Activated naive CD4-positive, alpha-beta T cell treated with anti-CD3 and anti-CD28 coated beads, Interleukin-2, amount 10 ng/mL, durations not matched to agents 7 days and 5 days (primary cell): ENCODE measurements around the gene LEO1.

Experiments used
- CTCF ChIA-PET: fragments of 350-600 bp; sonication (Branson Sonifier 250); formaldehyde crosslinking; loops from one replicate; lab custom pipeline; 2021; ENCODE audit warnings: antibody characterized with exemption; lab: Charles Lee
- DNase-seq: peaks from one replicate; pipeline ENCODE4 v3.0.0-alpha.2; 2020
- H3K27ac Mint-ChIP-seq: one replicate; pipeline ENCODE4 v1.8.0; 2021; ENCODE audit warnings: mild to moderate bottlenecking, moderate library complexity, mixed read lengths
- H3K27me3 Mint-ChIP-seq: one replicate; pipeline ENCODE4 v1.8.0; 2021; ENCODE audit warnings: mild to moderate bottlenecking, mixed read lengths
- H3K36me3 Mint-ChIP-seq: one replicate; pipeline ENCODE4 v1.8.0; 2021; ENCODE audit warnings: mixed read lengths
- H3K4me1 Mint-ChIP-seq: one replicate; pipeline ENCODE4 v1.8.0; 2021; ENCODE audit warnings: mixed read lengths
- H3K4me3 Mint-ChIP-seq: one replicate; pipeline ENCODE4 v1.8.0; 2021; ENCODE audit warnings: mild to moderate bottlenecking, moderate library complexity, mixed read lengths
- H3K9me3 Mint-ChIP-seq: one replicate; pipeline ENCODE4 v1.8.0; 2021; ENCODE audit warnings: mixed read lengths

The LEO1 gene

DNA sequence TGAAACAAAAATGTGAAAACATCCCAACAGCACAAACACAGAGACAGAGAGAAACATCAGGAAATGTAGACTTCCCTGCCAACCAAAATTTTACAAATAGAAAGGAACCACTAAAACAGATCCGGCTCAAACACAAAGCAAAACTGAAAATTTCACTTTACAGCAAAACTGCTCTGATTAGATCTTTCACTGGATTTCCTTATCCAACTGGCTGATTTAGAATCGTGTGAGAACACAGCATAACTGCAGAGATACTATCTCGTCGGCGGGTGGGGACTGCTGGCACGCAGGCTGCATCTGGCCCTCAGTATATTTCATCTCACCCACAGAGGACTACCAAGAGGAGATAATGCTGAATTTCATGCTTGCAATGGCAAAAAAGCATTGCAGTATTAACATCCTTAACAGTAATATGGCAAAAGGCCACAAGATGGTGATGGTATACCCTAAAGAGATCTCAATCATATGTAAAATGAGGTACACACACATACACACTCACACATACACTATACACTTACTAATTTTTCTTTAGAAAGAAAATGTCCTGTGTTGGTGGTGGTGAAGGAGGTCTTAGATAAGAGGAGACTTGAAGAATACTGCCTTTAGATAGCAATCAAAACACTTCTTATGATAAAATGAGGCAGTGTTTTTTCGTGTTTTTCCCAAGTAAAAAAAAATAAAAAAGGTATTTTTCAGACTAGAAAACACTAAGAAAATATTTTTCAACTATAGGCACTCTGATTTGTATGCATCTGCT, 10.6 kb upstream of the LEO1 start:
- H3K27me3 Mint-ChIP-seq, result peaks cover 6% of the 10 kb centered on the region
- H3K9me3 Mint-ChIP-seq, result no peaks in the 10 kb centered on the region
- peak; percentile 80 for DNase-seq
- H3K36me3 Mint-ChIP-seq, result no peaks in the 10 kb centered on the region
- H3K27ac Mint-ChIP-seq, result peak overlapping the region; percentile 93
- CTCF ChIA-PET, result interaction anchor here (1.1 to 3.4 kb wide), 5 partner anchors 10 to 158 kb away, joined by 3 to 39 read pairs (median 12); partner anchors contain the start of gene LEO1
- H3K4me3 Mint-ChIP-seq, result peak overlapping the region; percentile 70
- H3K4me1 Mint-ChIP-seq, result peaks cover 17% of the 10 kb centered on the region

DNA sequence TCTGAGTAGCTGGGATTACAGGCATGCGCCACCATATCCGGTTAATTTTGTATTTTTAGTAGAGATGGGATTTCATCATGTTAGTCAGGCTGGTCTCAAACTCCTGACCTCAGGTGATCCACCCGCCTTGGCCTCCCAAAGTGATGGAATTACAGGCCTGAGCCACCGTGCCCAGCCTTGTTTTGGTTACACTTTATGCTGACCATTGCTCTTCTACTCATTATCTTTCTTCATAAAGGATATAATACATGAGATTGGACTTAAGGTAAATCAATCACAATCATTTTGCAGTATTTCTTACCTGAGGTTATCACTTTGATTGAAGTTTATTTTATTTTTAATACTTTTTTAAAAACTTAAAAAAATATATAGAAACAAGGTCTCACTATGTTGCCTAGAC, 2.2 kb upstream of the LEO1 start:
- Mint-ChIP-seq H3K27me3 (peaks cover 5% of the 10 kb centered on the region), H3K4me1 (peaks cover 27% of the 10 kb centered on the region), H3K4me3 (no peak overlapping the region), H3K36me3 (peaks cover 10% of the 10 kb centered on the region), H3K27ac (no peak overlapping the region), H3K9me3 (no peaks in the 10 kb centered on the region)
- no peak for DNase-seq
- CTCF ChIA-PET, result interaction anchor here (1.5 kb wide), 1 partner anchor 105 kb away, joined by 5 read pairs; no protein-coding TSS in a partner anchor

DNA sequence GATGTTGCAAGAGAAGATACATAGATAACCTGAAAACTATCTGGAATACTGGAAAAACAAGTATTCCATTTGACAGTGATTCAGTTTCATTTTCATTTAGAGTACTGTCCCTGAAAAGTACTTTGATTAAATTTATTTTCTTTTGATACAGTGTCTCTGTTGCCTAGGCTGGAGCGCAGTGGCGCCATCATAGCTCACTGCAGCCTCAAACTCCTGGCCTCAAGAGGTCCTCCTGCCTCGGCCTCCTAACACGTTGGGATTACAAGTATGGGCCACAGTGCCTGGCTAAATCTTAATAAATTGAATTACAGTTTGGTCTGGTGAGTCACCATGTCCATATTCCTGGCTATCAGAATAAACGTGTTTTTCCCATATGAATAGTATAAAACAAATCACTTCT, 1.6 kb upstream of the LEO1 start:
- peak overlapping the region; percentile 71 for H3K27ac Mint-ChIP-seq
- CTCF ChIA-PET, result interaction anchor here (0.6 to 2.2 kb wide), 4 partner anchors 8 to 260 kb away, joined by 3 to 12 read pairs (median 6); no protein-coding TSS in a partner anchor
- DNase-seq, result no peak
- peaks cover 11% of the 10 kb centered on the region for H3K36me3 Mint-ChIP-seq
- peaks cover 27% of the 10 kb centered on the region for H3K4me1 Mint-ChIP-seq
- H3K4me3 Mint-ChIP-seq, result no peak overlapping the region
- H3K9me3 Mint-ChIP-seq, result no peaks in the 10 kb centered on the region
- peaks cover 5% of the 10 kb centered on the region for H3K27me3 Mint-ChIP-seq

DNA sequence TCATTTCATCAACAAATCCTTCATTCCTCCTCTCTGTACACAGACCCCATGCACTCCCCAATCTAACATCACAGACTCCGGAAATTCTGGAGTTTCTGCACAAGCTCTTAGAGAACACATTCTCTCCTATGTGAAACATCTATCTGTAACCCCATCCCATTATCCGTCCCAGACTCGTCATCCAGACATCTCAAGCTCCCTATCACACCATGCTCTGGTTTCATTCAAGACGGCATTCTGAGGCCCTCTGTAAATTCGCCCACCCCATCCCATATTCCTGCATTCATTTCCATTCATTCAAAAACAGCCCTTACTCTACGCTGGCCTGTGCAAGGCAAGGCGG, 575 bp downstream of the LEO1 start:
- CTCF ChIA-PET, result interaction anchor here (0.9 to 2.2 kb wide), 6 partner anchors 10 to 237 kb away, joined by 3 to 12 read pairs (median 4); no protein-coding TSS in a partner anchor
- peaks cover 5% of the 10 kb centered on the region for H3K27me3 Mint-ChIP-seq
- peaks cover 9% of the 10 kb centered on the region for H3K9me3 Mint-ChIP-seq
- H3K36me3 Mint-ChIP-seq, result peaks cover 27% of the 10 kb centered on the region
- peak overlapping the region; percentile 95 for H3K4me3 Mint-ChIP-seq
- no peak for DNase-seq
- peak overlapping the region; percentile 93 for H3K27ac Mint-ChIP-seq
- H3K4me1 Mint-ChIP-seq, result peaks cover 28% of the 10 kb centered on the region

DNA sequence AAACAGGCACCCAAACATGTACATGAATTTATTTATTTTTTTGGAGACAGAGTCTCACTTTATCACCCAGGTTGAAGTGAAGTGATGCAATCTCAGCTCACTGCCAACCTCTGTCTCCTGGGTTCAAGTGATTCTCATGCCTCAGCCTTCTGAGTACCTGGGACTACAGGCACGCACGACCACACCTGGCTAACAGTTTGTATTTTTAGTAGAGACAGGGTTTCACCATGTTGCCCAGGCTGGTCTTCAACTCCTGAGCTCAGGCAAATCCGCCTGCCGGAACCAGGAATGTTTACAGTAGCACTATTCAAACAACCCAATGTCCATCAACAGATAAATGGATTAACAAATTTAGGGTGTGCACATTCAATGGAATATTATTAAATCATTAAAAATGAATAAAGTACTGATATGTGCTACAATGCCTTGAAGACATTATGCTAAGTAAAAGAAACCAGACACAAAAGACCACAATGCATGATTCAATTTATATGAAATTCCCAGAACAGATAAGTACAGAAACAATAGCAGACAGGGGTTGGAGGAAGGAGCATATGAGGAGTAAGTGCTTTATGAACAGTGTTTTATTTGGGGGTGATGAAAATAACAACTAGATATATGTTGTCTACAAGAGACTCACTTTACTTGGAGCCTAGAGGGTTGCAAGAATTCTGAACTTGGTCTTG, 1.3 kb downstream of the LEO1 start:
- DNase-seq, result no peak
- CTCF ChIA-PET, result interaction anchor here (1.0 to 1.4 kb wide), 3 partner anchors 14 to 238 kb away, joined by 3 to 4 read pairs (median 3); no protein-coding TSS in a partner anchor
- peak overlapping the region; percentile 93 for H3K27ac Mint-ChIP-seq
- peaks cover 34% of the 10 kb centered on the region for H3K36me3 Mint-ChIP-seq
- peaks cover 5% of the 10 kb centered on the region for H3K27me3 Mint-ChIP-seq
- H3K9me3 Mint-ChIP-seq, result peaks cover 9% of the 10 kb centered on the region
- H3K4me1 Mint-ChIP-seq, result peaks cover 32% of the 10 kb centered on the region
- peak overlapping the region; percentile 95 for H3K4me3 Mint-ChIP-seq

DNA sequence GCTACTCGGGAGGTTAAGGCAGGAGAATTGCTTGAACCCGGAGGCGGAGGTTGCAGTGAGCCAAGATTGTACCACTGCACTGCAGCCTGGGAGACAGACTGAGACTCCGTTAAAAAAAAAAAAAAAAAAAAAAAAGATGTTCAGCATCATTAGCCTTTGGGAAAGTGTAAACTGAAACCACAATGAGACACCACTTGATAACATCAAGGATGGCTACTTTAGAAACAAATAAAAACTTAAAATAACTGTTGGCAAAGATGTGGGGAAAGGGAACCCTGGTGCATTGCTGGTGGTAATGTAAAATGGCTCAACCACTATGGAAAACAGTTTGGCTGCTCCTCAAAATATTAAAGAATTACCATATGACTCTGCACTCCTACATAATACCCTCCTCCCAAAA, 1.9 kb downstream of the LEO1 start:
- Mint-ChIP-seq H3K9me3 (peaks cover 9% of the 10 kb centered on the region), H3K36me3 (peaks cover 38% of the 10 kb centered on the region), H3K4me1 (peaks cover 33% of the 10 kb centered on the region), H3K27me3 (peaks cover 5% of the 10 kb centered on the region), H3K4me3 (peak overlapping the region; percentile 24), H3K27ac (no peak overlapping the region)
- CTCF ChIA-PET, result interaction anchor here (1.4 kb wide), 1 partner anchor 64 kb away, joined by 3 read pairs; no protein-coding TSS in a partner anchor
- no peak for DNase-seq

DNA sequence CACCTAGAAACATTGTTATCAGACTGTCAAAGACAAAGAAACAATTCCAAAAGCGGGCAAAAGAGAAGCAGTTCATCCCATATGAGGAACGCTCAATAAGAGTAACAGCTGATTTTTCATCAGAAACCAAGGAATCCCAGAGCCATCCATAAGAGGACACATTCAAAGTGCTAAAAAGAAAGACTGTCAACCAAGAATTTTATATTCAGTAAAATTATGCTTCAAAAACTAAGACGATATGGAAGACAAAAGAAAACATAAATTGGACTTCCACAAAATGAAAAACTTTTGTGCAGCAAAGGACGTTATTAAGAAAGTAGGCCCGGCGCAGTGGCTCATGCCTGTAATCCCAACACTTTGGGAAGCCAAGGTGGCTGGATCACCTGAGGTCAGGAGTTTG, 4.0 kb downstream of the LEO1 start:
- CTCF ChIA-PET, result no interaction called here
- Mint-ChIP-seq H3K9me3 (peaks cover 9% of the 10 kb centered on the region), H3K27ac (no peak overlapping the region), H3K4me3 (no peak overlapping the region), H3K36me3 (peaks cover 49% of the 10 kb centered on the region), H3K4me1 (peaks cover 30% of the 10 kb centered on the region), H3K27me3 (peaks cover 5% of the 10 kb centered on the region)
- DNase-seq, result no peak

DNA sequence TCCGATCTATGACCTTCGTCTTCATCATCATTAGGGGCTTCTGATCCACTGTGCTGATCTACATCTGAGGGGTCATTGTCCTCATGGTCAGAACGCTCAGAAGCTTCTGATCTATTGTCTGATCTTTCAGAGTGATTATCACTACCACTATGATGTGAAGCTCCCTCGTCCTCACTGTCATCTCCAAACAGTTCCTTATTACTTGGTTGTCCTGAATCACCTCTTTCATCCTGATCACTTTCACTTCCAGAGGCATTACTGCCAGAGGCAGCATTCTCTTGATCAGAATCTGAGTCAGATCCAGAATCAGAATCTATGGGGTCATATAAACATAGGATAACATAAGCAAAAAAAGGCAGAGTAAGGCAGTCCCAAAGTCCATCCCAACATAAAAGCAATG, 5.4 kb downstream of the LEO1 start:
- Mint-ChIP-seq H3K9me3 (peaks cover 9% of the 10 kb centered on the region), H3K27ac (no peak overlapping the region), H3K4me1 (peaks cover 25% of the 10 kb centered on the region), H3K4me3 (no peak overlapping the region), H3K27me3 (no peaks in the 10 kb centered on the region), H3K36me3 (peaks cover 54% of the 10 kb centered on the region)
- no peak for DNase-seq
- CTCF ChIA-PET, result interaction anchor here (0.7 to 0.8 kb wide), 2 partner anchors 18 to 55 kb away, joined by 3 read pairs; no protein-coding TSS in a partner anchor

DNA sequence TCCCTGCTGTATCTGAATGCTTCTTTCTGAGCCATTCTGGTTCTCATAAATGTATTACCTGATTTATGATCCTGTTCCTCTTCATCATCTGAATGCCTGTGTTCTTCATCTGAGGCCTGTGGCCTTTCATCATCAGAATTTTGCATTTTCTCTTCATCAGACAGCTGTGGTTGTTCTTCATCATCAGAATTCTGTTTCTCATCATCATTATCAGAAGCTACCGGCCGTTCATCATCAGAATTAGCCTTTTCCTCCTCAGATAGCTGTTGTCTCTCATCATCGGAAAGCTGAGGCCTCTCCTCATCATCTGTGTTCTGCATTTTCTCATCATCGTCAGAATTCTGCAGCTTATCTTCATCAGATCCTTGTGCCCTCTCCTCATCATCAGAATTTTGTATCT, 5.9 kb downstream of the LEO1 start:
- Mint-ChIP-seq H3K9me3 (peaks cover 9% of the 10 kb centered on the region), H3K27me3 (no peaks in the 10 kb centered on the region), H3K4me3 (no peak overlapping the region), H3K27ac (no peak overlapping the region), H3K4me1 (peaks cover 20% of the 10 kb centered on the region), H3K36me3 (peaks cover 53% of the 10 kb centered on the region)
- DNase-seq, result no peak
- CTCF ChIA-PET, result interaction anchor here (0.7 to 0.8 kb wide), 2 partner anchors 19 to 54 kb away, joined by 3 read pairs; no protein-coding TSS in a partner anchor

DNA sequence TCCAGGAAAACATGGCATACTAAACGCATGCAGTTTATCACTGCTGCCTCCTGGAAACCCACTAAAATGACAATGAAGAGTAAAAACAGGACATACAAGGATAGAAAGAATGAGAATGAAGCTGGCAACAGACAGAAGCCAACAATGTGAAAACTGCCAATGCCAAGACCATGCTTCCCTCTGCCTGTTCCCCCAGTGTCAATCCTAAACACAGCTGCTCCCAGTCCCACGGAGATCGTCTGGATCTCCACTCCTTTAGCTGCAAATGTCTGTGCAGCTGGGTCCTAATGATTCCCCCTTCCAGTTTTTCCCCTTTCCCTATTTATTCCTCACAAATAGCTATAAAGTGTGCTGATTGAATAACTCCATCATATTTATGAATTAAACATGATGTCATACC, 16.1 kb downstream of the LEO1 start:
- CTCF ChIA-PET, result no interaction called here
- no peaks in the 10 kb centered on the region for H3K9me3 Mint-ChIP-seq
- DNase-seq, result no peak

DNA sequence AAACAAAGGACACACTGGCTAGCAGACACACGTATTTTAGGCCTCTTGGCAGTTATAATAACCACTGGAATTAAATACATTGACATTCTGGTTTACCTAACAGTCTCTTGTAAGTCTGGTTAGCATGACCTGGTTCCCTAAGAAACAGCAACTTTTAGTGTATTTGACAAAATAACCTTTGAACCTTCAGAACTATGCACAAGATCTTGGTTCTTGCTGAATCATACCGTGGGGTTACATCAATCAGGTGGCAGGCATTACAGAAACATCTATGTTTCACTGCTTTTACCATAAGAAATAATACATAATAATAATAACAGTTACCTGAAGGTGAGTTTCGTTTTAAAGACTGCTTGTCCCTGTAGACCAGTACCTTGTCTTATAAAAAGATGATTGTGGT, 18.8 kb downstream of the LEO1 start:
- DNase-seq, result no peak
- Mint-ChIP-seq H3K27me3 (no peaks in the 10 kb centered on the region), H3K4me1 (no peaks in the 10 kb centered on the region), H3K27ac (no peak overlapping the region), H3K4me3 (no peak overlapping the region), H3K9me3 (no peaks in the 10 kb centered on the region), H3K36me3 (peaks cover 52% of the 10 kb centered on the region)
- CTCF ChIA-PET, result no interaction called here

More for the DNA sequence above, 16.1 kb downstream of the LEO1 start:
- no peaks in the 10 kb centered on the region for H3K27me3 Mint-ChIP-seq
- peaks cover 2% of the 10 kb centered on the region for H3K4me1 Mint-ChIP-seq
- peaks cover 55% of the 10 kb centered on the region for H3K36me3 Mint-ChIP-seq
- no peak overlapping the region for H3K27ac Mint-ChIP-seq
- no peak overlapping the region for H3K4me3 Mint-ChIP-seq

DNA sequence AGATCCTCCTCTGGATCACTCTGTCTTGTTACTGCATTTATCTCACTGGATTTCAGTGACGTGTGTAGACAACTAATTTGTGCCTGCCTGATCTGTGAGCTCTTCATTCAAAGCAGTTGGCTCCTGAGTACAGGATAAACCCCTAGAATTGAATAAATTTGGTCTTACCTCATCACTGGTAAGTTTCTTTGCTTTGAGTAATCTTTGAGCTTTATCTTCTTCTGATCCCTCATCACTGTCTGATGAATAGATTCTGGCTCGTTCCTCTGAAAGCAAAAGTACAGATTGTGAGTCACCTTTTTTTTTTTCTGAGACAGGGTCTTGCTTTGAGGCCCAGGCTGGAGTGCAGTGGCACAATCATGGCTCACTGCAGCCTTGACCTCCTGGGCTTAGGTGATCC, 24.5 kb downstream of the LEO1 start:
- Mint-ChIP-seq H3K4me3 (no peak overlapping the region), H3K9me3 (no peaks in the 10 kb centered on the region), H3K36me3 (peaks cover 49% of the 10 kb centered on the region), H3K4me1 (no peaks in the 10 kb centered on the region), H3K27ac (no peak overlapping the region), H3K27me3 (no peaks in the 10 kb centered on the region)
- DNase-seq, result no peak
- CTCF ChIA-PET, result no interaction called here

DNA sequence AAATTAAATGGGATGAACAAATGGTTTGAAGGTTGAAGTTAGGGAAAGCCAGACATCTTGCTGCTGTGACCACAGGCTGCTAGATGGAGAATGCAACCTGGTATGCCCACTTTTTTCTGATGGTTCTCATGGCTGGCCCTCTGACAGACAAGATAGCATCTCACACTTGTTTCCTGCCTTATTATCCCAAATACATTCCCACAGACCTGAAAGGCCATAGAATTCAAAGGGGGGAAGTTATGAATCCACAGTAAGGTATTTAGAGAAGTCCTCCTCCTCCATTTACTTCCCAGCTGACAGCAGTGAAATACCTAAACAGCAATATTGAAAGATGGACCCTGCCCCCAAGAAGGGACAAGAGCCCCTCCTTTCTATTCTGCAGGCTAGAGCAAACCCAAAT, 32.4 kb downstream of the LEO1 start:
- Mint-ChIP-seq H3K4me1 (no peaks in the 10 kb centered on the region), H3K36me3 (peaks cover 37% of the 10 kb centered on the region), H3K9me3 (no peaks in the 10 kb centered on the region), H3K4me3 (no peak overlapping the region), H3K27ac (no peak overlapping the region), H3K27me3 (no peaks in the 10 kb centered on the region)
- CTCF ChIA-PET, result no interaction called here
- DNase-seq, result no peak

DNA sequence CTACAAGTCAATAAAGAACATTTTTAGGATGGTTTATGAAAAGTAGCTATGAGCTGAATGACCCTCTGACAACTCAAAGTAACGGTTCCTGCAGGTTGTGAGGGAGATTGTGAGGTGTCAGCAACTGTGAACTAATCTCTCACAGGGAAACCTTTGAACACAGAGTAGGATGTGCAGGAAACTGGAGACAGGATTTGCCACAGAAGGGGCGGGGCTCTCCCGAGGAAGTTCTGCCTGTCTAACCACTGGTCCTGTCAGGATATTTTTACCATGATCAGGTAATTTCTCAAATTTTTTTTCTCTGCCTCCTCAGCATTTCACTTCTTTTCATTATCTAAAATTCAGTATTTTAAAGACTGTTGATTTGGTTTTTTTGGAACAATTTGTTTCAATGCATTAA, 33.3 kb downstream of the LEO1 start:
- Mint-ChIP-seq H3K4me1 (no peaks in the 10 kb centered on the region), H3K4me3 (no peak overlapping the region), H3K27me3 (no peaks in the 10 kb centered on the region), H3K27ac (no peak overlapping the region), H3K36me3 (peaks cover 32% of the 10 kb centered on the region), H3K9me3 (no peaks in the 10 kb centered on the region)
- no peak for DNase-seq
- CTCF ChIA-PET, result no interaction called here
